Liver (tissue), 9 donors: ENCODE data around the gene TSPEAR. TPM values are rescaled to one million over a fixed set of nuclear protein-coding genes. Genes with fewer than 3 reads are reported as not detected.

Experiments
- DNase-seq: peaks from one replicate; pipeline ENCODE4 v3.0.0-alpha.2; 2017; ENCODE audit warnings: low spot score
- H3K27ac ChIP-seq, 2 donors: one replicate each; pipeline ENCODE4 v1.7.0; 2013; ENCODE audit warnings: inconsistent platforms in 2 of 2, low read length in 2 of 2, control low read depth in 1 of 2, low read depth in 1 of 2, mild to moderate bottlenecking in 1 of 2
- H3K27me3 ChIP-seq, 4 donors: one replicate each; pipeline versions ENCODE4 v1.6.1 to v1.7.0; 2013; ENCODE audit warnings: low read length in 3 of 4, inconsistent platforms in 1 of 4, mild to moderate bottlenecking in 1 of 4, moderate library complexity in 1 of 4; ENCODE audit not compliant: control insufficient read depth in 4 of 4, insufficient read depth in 4 of 4
- H3K36me3 ChIP-seq, 4 donors: one replicate each; pipeline versions ENCODE4 v1.6.1 to v1.7.0; 2013; ENCODE audit warnings: low read length in 3 of 4, mild to moderate bottlenecking in 3 of 4, low read depth in 1 of 4, moderate library complexity in 1 of 4; ENCODE audit not compliant: control insufficient read depth in 4 of 4, insufficient read depth in 3 of 4
- H3K4me1 ChIP-seq, 4 donors: one replicate each; pipeline versions ENCODE4 v1.6.1 to v1.7.0; 2013; ENCODE audit warnings: low read length in 3 of 4, mild to moderate bottlenecking in 3 of 4, moderate library complexity in 1 of 4; ENCODE audit not compliant: control insufficient read depth in 4 of 4, insufficient read depth in 4 of 4
- H3K4me3 ChIP-seq, 3 donors: one replicate each; pipeline versions ENCODE4 v1.6.1 to v1.7.0; 2013; ENCODE audit warnings: low read length in 3 of 3, control low read depth in 1 of 3, low read depth in 1 of 3, mild to moderate bottlenecking in 1 of 3
- H3K9ac ChIP-seq, 2 donors: one replicate each; pipeline ENCODE4 v1.7.0; 2013; ENCODE audit warnings: low read length in 2 of 2, mild to moderate bottlenecking in 2 of 2, moderate library complexity in 2 of 2, control low read depth in 1 of 2, low read depth in 1 of 2
- H3K9me3 ChIP-seq, 4 donors: one replicate each; pipeline versions ENCODE4 v1.6.1 to v1.7.0; 2013; ENCODE audit warnings: low read length in 3 of 4; ENCODE audit not compliant: control insufficient read depth in 4 of 4
- EGR1 ChIP-seq, 2 donors: IDR thresholded peaks; 2 replicates each; pipeline ENCODE4 v1.6.1; 2016 to 2018; ENCODE audit warnings: antibody characterized with exemption in 2 of 2, low read depth in 2 of 2
- FOXA1 ChIP-seq: IDR thresholded peaks from 2 replicates; pipeline ENCODE4 v1.6.1; 2016; ENCODE audit warnings: antibody characterized with exemption
- FOXA2 ChIP-seq: IDR thresholded peaks from 2 replicates; pipeline ENCODE4 v1.6.1; 2016; ENCODE audit warnings: antibody characterized with exemption
- GABPA ChIP-seq, 2 donors: IDR thresholded peaks in 1 of 2; conservative IDR thresholded peaks in 1 of 2; 2 replicates each; pipeline ENCODE4 v1.6.1; 2016; ENCODE audit warnings: antibody characterized with exemption in 2 of 2, mild to moderate bottlenecking in 1 of 2, moderate library complexity in 1 of 2
- HNF4A ChIP-seq, 2 donors: conservative IDR thresholded peaks; 2 replicates each; pipeline ENCODE4 v1.6.1; 2016; ENCODE audit warnings: antibody characterized with exemption in 2 of 2, mild to moderate bottlenecking in 2 of 2
- HNF4G ChIP-seq: IDR thresholded peaks from 2 replicates; pipeline ENCODE4 v1.6.1; 2016; ENCODE audit warnings: antibody characterized with exemption
- JUND ChIP-seq, 2 donors: IDR thresholded peaks; 2 replicates each; pipeline ENCODE4 v1.6.1; 2016; ENCODE audit warnings: antibody characterized with exemption in 2 of 2
- NR2F2 ChIP-seq: IDR thresholded peaks from 2 replicates; pipeline ENCODE4 v1.6.1; 2016; ENCODE audit warnings: antibody characterized with exemption
- RAD21 ChIP-seq, 2 donors: IDR thresholded peaks; 2 replicates each; pipeline ENCODE4 v1.6.1; 2016; ENCODE audit warnings: antibody characterized with exemption in 2 of 2, mild to moderate bottlenecking in 2 of 2
- RXRA ChIP-seq, 2 donors: IDR thresholded peaks; 2 replicates each; pipeline ENCODE4 v1.6.1; 2017 to 2018; ENCODE audit warnings: antibody characterized with exemption in 2 of 2, mild to moderate bottlenecking in 1 of 2
- SP1 ChIP-seq: IDR thresholded peaks from 2 replicates; pipeline ENCODE4 v1.6.1; 2018; ENCODE audit warnings: antibody characterized with exemption, mild to moderate bottlenecking
- TAF1 ChIP-seq: conservative IDR thresholded peaks from 2 replicates; pipeline ENCODE4 v1.6.1; 2016; ENCODE audit warnings: antibody characterized with exemption, mild to moderate bottlenecking
- YY1 ChIP-seq: IDR thresholded peaks from 2 replicates; pipeline ENCODE4 v1.6.1; 2016; ENCODE audit warnings: antibody characterized with exemption, mild to moderate bottlenecking
- WGBS: extraction: QIAGEN DNeasy Blood & Tissue Kit; methylation state at CpG from one replicate; pipeline ENCODE4 v1.1.7; 2013; 5-methylcytosine and 5-hydroxymethylcytosine counted together
- polyA plus RNA-seq, 2 donors: library from polyadenylated mRNA; stranded (reverse) in 1 of 2; unstranded in 1 of 2; fragments of 200-250 nt in 1 of 2; fragments of >200 nt in 1 of 2; fragmentation: Nextera tagmentation in 1 of 2; extraction: Ambion mirVana in 1 of 2; gene quantifications; one replicate each; pipeline versions ENCODE4 v1.2.1 to v1.2.3, GENCODE V29; 2013 to 2015
- total RNA-seq, 2 donors: library from RNA; depleted of rRNA; stranded (reverse); fragments of >200 nt; gene quantifications; one replicate each; pipeline ENCODE4 v1.2.3, GENCODE V29; 2014
- TF ChIP-seq, protein P1 (sequence below): IDR thresholded peaks from 2 replicates; pipeline ENCODE4 v1.6.1; 2016; ENCODE audit warnings: antibody characterized with exemption
- TF ChIP-seq, protein P2 (sequence below): IDR thresholded peaks from 2 replicates; pipeline ENCODE4 v1.6.1; 2016; ENCODE audit warnings: antibody characterized with exemption, mild to moderate bottlenecking
- TF ChIP-seq, protein P3 (sequence below): IDR thresholded peaks from 2 replicates; pipeline ENCODE4 v1.6.1; 2016; ENCODE audit warnings: antibody characterized with exemption
- TF ChIP-seq, protein P4 (sequence below): IDR thresholded peaks from 2 replicates; pipeline ENCODE4 v1.6.1; 2016; ENCODE audit warnings: antibody characterized with exemption
- TF ChIP-seq, protein P5 (sequence below): fragments of 150-350 bp; IDR thresholded peaks from 2 replicates; pipeline ENCODE4 v1.5.1; 2017; ENCODE audit warnings: improper control_type of control experiment, low read depth, low read length; ENCODE audit not compliant: missing input control
- donor health status: healthy.
- donor health status: healthy.
- donor health status: healthy.
- donor health status: healthy.
- donor health status: healthy.

Gene TSPEAR
- total and polyA plus RNA-seq, 4 donors = under 0.01 to 0.14 (median 0.01) TPM; not detected in 1

DNA sequence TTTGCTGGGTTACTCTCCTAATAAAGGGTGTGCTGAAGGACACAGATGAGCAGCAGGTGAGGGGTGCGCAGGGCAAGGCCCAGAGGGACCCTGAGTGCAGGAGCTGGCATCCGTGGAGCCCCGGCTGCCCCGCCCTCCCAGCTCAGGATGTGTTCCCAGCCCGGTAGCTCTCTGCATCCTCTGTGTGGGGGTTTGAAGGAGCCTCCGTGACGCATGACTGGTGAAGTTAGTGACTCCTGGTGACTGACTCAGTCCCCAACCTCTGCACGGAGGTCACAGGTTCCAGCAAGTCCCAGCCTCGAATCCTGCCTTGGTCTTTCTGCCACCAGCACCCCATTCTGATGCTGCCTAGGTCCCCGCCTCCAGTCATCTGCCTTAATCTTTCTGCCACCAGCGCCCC lies 21.6 kb upstream of the TSPEAR start:
- WGBS = 89% methylated on average over 11 of the region's 11 CpGs
- no peaks in the 10 kb centered on the region for H3K4me1 ChIP-seq
- no peak overlapping the region for H3K9ac ChIP-seq
- no peak overlapping the region for H3K27ac ChIP-seq
- H3K27me3 ChIP-seq = no peaks in the 10 kb centered on the region
- no peak overlapping the region for H3K4me3 ChIP-seq
- H3K36me3 ChIP-seq = no peaks in the 10 kb centered on the region
- peaks cover 0 to 3% (median 0%) of the 10 kb centered on the region in 4 donors for H3K9me3 ChIP-seq
- TF ChIP-seq RAD21 (IDR thresholded peaks at IDR 0.05) = no peak
- TF ChIP-seq HNF4A (conservative IDR thresholded peaks at IDR 0.05) = no peak
- TF ChIP-seq NR2F2 = no peak
- TF ChIP-seq, protein P1, sequence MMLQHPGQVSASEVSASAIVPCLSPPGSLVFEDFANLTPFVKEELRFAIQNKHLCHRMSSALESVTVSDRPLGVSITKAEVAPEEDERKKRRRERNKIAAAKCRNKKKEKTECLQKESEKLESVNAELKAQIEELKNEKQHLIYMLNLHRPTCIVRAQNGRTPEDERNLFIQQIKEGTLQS = no peak
- TF ChIP-seq YY1 = no peak
- TF ChIP-seq TAF1 = no peak
- no peak for TF ChIP-seq FOXA2
- TF ChIP-seq EGR1 (IDR thresholded peaks at IDR 0.05; ENCODE audit: low read depth in 2 of 2) = no peak
- no peak for TF ChIP-seq JUND (IDR thresholded peaks at IDR 0.05)
- TF ChIP-seq SP1 = no peak
- TF ChIP-seq GABPA (IDR thresholded peaks at IDR 0.05 in 1 of 2, conservative IDR thresholded peaks at IDR 0.05 in 1 of 2) = no peak
- no peak for DNase-seq

DNA sequence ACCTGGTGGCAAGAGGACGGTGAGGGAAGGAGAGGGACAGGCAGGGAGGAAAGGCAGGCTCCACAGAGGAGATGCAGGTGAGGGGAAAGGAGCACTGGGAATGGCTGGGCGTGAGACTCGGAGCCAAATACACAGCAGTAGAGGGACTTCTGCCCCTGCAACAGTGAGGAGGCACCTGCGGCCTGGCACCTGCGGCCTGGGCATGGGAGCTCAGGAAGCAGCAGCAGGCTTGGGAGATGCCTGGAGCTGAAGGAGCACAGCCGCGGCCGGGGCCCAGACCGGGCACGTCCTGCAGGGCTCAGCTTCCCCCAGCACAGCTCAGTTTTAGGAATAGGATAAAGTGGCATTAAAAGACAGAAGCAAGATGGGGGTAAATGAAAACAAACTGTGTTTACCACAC lies 20.9 kb upstream of the TSPEAR start:
- WGBS = 92% methylated on average over 10 of the region's 10 CpGs
- H3K4me1 ChIP-seq = no peaks in the 10 kb centered on the region
- no peaks in the 10 kb centered on the region for H3K36me3 ChIP-seq
- no peak overlapping the region for H3K9ac ChIP-seq
- no peak overlapping the region for H3K27ac ChIP-seq
- no peak overlapping the region for H3K4me3 ChIP-seq
- no peak for DNase-seq
- H3K27me3 ChIP-seq = no peaks in the 10 kb centered on the region
- H3K9me3 ChIP-seq = peaks cover 0 to under 1% (median 0%) of the 10 kb centered on the region in 4 donors
- TF ChIP-seq FOXA1 (no peak), GABPA (IDR thresholded peaks at IDR 0.05 in 1 of 2, conservative IDR thresholded peaks at IDR 0.05 in 1 of 2) (no peak), HNF4A (conservative IDR thresholded peaks at IDR 0.05) (no peak), EGR1 (IDR thresholded peaks at IDR 0.05; ENCODE audit: low read depth in 2 of 2) (no peak), FOXA2 (no peak), HNF4G (no peak), RXRA (IDR thresholded peaks at IDR 0.05) (no peak), TAF1 (no peak), JUND (IDR thresholded peaks at IDR 0.05) (no peak), RAD21 (IDR thresholded peaks at IDR 0.05) (no peak), YY1 (no peak)
- TF ChIP-seq, protein P2, sequence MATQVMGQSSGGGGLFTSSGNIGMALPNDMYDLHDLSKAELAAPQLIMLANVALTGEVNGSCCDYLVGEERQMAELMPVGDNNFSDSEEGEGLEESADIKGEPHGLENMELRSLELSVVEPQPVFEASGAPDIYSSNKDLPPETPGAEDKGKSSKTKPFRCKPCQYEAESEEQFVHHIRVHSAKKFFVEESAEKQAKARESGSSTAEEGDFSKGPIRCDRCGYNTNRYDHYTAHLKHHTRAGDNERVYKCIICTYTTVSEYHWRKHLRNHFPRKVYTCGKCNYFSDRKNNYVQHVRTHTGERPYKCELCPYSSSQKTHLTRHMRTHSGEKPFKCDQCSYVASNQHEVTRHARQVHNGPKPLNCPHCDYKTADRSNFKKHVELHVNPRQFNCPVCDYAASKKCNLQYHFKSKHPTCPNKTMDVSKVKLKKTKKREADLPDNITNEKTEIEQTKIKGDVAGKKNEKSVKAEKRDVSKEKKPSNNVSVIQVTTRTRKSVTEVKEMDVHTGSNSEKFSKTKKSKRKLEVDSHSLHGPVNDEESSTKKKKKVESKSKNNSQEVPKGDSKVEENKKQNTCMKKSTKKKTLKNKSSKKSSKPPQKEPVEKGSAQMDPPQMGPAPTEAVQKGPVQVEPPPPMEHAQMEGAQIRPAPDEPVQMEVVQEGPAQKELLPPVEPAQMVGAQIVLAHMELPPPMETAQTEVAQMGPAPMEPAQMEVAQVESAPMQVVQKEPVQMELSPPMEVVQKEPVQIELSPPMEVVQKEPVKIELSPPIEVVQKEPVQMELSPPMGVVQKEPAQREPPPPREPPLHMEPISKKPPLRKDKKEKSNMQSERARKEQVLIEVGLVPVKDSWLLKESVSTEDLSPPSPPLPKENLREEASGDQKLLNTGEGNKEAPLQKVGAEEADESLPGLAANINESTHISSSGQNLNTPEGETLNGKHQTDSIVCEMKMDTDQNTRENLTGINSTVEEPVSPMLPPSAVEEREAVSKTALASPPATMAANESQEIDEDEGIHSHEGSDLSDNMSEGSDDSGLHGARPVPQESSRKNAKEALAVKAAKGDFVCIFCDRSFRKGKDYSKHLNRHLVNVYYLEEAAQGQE = no peak
- TF ChIP-seq, protein P3, sequence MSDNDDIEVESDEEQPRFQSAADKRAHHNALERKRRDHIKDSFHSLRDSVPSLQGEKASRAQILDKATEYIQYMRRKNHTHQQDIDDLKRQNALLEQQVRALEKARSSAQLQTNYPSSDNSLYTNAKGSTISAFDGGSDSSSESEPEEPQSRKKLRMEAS = no peak
- TF ChIP-seq, protein P4, sequence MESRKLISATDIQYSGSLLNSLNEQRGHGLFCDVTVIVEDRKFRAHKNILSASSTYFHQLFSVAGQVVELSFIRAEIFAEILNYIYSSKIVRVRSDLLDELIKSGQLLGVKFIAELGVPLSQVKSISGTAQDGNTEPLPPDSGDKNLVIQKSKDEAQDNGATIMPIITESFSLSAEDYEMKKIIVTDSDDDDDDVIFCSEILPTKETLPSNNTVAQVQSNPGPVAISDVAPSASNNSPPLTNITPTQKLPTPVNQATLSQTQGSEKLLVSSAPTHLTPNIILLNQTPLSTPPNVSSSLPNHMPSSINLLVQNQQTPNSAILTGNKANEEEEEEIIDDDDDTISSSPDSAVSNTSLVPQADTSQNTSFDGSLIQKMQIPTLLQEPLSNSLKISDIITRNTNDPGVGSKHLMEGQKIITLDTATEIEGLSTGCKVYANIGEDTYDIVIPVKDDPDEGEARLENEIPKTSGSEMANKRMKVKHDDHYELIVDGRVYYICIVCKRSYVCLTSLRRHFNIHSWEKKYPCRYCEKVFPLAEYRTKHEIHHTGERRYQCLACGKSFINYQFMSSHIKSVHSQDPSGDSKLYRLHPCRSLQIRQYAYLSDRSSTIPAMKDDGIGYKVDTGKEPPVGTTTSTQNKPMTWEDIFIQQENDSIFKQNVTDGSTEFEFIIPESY = no peak
- TF ChIP-seq, protein P5, sequence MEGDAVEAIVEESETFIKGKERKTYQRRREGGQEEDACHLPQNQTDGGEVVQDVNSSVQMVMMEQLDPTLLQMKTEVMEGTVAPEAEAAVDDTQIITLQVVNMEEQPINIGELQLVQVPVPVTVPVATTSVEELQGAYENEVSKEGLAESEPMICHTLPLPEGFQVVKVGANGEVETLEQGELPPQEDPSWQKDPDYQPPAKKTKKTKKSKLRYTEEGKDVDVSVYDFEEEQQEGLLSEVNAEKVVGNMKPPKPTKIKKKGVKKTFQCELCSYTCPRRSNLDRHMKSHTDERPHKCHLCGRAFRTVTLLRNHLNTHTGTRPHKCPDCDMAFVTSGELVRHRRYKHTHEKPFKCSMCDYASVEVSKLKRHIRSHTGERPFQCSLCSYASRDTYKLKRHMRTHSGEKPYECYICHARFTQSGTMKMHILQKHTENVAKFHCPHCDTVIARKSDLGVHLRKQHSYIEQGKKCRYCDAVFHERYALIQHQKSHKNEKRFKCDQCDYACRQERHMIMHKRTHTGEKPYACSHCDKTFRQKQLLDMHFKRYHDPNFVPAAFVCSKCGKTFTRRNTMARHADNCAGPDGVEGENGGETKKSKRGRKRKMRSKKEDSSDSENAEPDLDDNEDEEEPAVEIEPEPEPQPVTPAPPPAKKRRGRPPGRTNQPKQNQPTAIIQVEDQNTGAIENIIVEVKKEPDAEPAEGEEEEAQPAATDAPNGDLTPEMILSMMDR = no peak
